OCI-LY7 (cell line): ENCODE data around the gene SLC5A10. TPM values are rescaled to one million over a fixed set of nuclear protein-coding genes. Genes with fewer than 3 reads are reported as not detected.
"Not testable (repeated sequence)": the region's sequence is repeated elsewhere in the genome, so short reads cannot be mapped to it uniquely, and the experiment has no call there.

Source experiments
- BruUV-seq: library from RNA; stranded (reverse); fragments of 400-500 nt; replicated peaks from 2 replicates; lab custom pipeline; 2021; lab: Mats Ljungman, UMichigan
- CTCF ChIA-PET: fragments of 300-600 bp; sonication (Branson Sonifier 250); formaldehyde crosslinking; loops from one replicate; lab custom pipeline; 2022; ENCODE audit warnings: antibody characterized with exemption; ENCODE audit not compliant: unreplicated experiment; lab: Charles Lee
- POLR2A ChIA-PET: fragments of 300-600 bp; sonication (Branson Sonifier 250); formaldehyde crosslinking; loops from one replicate; lab custom pipeline; 2022; ENCODE audit warnings: antibody characterized with exemption; lab: Charles Lee
- DNase-seq: peaks from one replicate; pipeline ENCODE4 v3.0.0-alpha.2; 2015; ENCODE audit warnings: low spot score
- H2AFZ ChIP-seq: fragments of 200-600 bp; sonication (generic), shearing (Covaris generic); 2 replicates; pipeline ENCODE4 v1.6.1; 2014; ENCODE audit warnings: mild to moderate bottlenecking, antibody characterized with exemption, low read length, moderate library complexity
- H3K27ac ChIP-seq: fragments of 200-600 bp; sonication (generic); 2 replicates; pipeline ENCODE4 v1.5.1; 2014; ENCODE audit warnings: mixed run types, low read depth, mild to moderate bottlenecking, moderate library complexity, low read length, inconsistent platforms; ENCODE audit not compliant: poor library complexity, severe bottlenecking
- H3K36me3 ChIP-seq: fragments of 200-600 bp; sonication (generic); 2 replicates; pipeline ENCODE4 v1.6.1; 2014; ENCODE audit warnings: mild to moderate bottlenecking, antibody characterized with exemption, low read length, moderate library complexity, mixed read lengths; ENCODE audit not compliant: insufficient read depth
- H3K4me1 ChIP-seq: fragments of 200-600 bp; sonication (generic); 2 replicates; pipeline ENCODE4 v1.5.1; 2014; ENCODE audit warnings: mild to moderate bottlenecking, low read length; ENCODE audit not compliant: insufficient read depth, poor library complexity, severe bottlenecking
- H3K4me2 ChIP-seq: fragments of 200-600 bp; sonication (generic); 2 replicates; pipeline ENCODE4 v1.6.1; 2014; ENCODE audit warnings: mild to moderate bottlenecking, low read length
- H3K4me3 ChIP-seq: fragments of 200-600 bp; sonication (generic); 2 replicates; pipeline ENCODE4 v1.5.1; 2014; ENCODE audit warnings: mild to moderate bottlenecking, low read depth, low read length; ENCODE audit not compliant: poor library complexity, severe bottlenecking
- H3K79me2 ChIP-seq: fragments of 200-600 bp; sonication (generic); 2 replicates; pipeline ENCODE4 v1.6.1; 2016; ENCODE audit warnings: low read depth, mild to moderate bottlenecking, low read length, moderate library complexity, mixed read lengths; ENCODE audit not compliant: insufficient read depth
- H3K9me2 ChIP-seq: fragments of 200-600 bp; sonication (generic); 2 replicates; pipeline ENCODE4 v1.6.1; 2016; ENCODE audit warnings: mild to moderate bottlenecking, low read length, mixed read lengths; ENCODE audit not compliant: insufficient read depth
- H3K9me3 ChIP-seq: fragments of 200-600 bp; sonication (generic); 2 replicates; pipeline ENCODE4 v1.6.1; 2014; ENCODE audit warnings: mild to moderate bottlenecking, mixed run types, low read length, mixed read lengths
- H4K20me1 ChIP-seq: fragments of 200-600 bp; sonication (generic); 2 replicates; pipeline ENCODE4 v1.6.1; 2014; ENCODE audit warnings: mild to moderate bottlenecking, antibody characterized with exemption, low read length, moderate library complexity, mixed read lengths; ENCODE audit not compliant: insufficient read depth
- EZH2phosphoT487 ChIP-seq: fragments of 200-600 bp; sonication (generic); IDR thresholded peaks from 2 replicates; pipeline ENCODE4 v1.6.1; 2018; ENCODE audit warnings: low read depth, borderline replicate concordance, mild to moderate bottlenecking, mixed run types, antibody characterized with exemption, low read length, moderate library complexity, mixed read lengths
- intact Hi-C: fragments of 100-400 bp; cut with micrococcal nuclease; formaldehyde crosslinking; loops from one replicate; pipeline ENCODE4 v1.10.0; 2022; ENCODE audit not compliant: unreplicated experiment
- total RNA-seq, 2 experiments: library from RNA; depleted of rRNA in 1 of 2; stranded (reverse); fragments of >200 nt in 1 of 2; shearing (Covaris generic) in 1 of 2; gene quantifications; 2 replicates each; pipeline ENCODE4 v1.2.3, GENCODE V29; 2014 to 2022
- TF ChIP-seq, protein P1 (sequence below): fragments of 200-600 bp; sonication (generic); conservative IDR thresholded peaks from 2 replicates; pipeline ENCODE4 v1.5.1; 2014; ENCODE audit warnings: mild to moderate bottlenecking, antibody characterized with exemption, low read length, moderate library complexity, mixed read lengths

The SLC5A10 gene
- total RNA-seq, 2 experiments from 2014 or later, result not detected

DNA sequence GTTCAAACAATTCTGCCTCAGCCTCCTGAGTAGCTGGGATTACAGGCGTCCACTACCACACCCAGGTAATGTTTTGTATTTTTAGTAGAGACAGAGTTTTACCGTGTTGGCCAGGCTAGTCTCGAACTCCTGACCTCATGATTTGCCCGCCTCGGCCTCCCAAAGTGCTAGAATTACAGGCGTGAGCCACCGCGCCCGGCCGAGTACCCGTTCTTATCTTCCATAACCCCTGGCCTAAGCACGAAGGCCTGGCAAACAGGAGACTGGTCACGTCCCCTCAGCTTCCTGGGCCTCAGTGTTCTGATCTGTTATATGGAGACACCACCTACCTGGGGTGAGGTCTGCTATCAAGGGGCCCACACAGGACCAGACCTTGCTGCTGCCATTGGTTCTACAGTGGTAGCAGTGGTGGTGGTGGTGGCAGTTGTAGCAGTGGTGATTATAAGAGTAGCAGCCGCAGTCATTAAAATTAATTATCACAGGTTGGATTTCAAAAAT is 1.3 kb downstream of the SLC5A10 start:
- no peak for DNase-seq
- H3K27ac ChIP-seq, result no peak overlapping the region
- no peaks in the 10 kb centered on the region for H3K9me2 ChIP-seq
- CTCF ChIA-PET, result no interaction called here
- H3K79me2 ChIP-seq, result no peaks in the 10 kb centered on the region
- BruUV-seq, result no TSS peak
- H2AFZ ChIP-seq, result no peak overlapping the region
- no peak overlapping the region for H3K4me2 ChIP-seq
- H4K20me1 ChIP-seq, result no peaks in the 10 kb centered on the region
- no peaks in the 10 kb centered on the region for H3K9me3 ChIP-seq
- H3K36me3 ChIP-seq, result no peaks in the 10 kb centered on the region
- no peak overlapping the region for H3K4me3 ChIP-seq
- intact Hi-C loops, result no loop called here
- no peak for TF ChIP-seq EZH2phosphoT487
- TF ChIP-seq, protein P1, sequence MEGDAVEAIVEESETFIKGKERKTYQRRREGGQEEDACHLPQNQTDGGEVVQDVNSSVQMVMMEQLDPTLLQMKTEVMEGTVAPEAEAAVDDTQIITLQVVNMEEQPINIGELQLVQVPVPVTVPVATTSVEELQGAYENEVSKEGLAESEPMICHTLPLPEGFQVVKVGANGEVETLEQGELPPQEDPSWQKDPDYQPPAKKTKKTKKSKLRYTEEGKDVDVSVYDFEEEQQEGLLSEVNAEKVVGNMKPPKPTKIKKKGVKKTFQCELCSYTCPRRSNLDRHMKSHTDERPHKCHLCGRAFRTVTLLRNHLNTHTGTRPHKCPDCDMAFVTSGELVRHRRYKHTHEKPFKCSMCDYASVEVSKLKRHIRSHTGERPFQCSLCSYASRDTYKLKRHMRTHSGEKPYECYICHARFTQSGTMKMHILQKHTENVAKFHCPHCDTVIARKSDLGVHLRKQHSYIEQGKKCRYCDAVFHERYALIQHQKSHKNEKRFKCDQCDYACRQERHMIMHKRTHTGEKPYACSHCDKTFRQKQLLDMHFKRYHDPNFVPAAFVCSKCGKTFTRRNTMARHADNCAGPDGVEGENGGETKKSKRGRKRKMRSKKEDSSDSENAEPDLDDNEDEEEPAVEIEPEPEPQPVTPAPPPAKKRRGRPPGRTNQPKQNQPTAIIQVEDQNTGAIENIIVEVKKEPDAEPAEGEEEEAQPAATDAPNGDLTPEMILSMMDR, result no peak
- no peaks in the 10 kb centered on the region for H3K4me1 ChIP-seq
- POLR2A ChIA-PET, result no interaction called here

DNA sequence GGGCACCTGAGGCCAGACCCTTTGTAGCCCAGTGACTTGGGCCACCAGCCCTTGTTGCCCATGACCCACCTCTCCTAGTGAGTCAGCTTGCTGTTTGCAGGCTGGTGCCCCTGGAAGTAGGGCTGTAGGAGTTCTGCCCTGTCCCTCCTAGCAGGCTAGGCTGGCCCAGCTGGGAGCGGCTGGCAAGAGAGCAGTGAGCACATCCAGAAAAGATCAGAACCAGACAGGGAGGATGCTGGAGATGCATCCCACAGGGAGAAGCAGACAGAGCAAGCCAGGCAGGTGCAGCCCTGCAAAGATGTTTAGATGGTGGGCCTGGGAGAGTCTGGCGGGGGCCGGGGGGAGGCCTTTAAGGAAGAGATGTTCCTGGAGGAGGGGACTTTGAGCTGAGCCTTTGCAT is 2.4 kb downstream of the SLC5A10 start:
- no TSS peak for BruUV-seq
- DNase-seq, result no peak
- Histone ChIP-seq H3K4me2 (no peak overlapping the region), H2AFZ (no peak overlapping the region), H3K27ac (no peak overlapping the region), H4K20me1 (no peaks in the 10 kb centered on the region), H3K4me3 (no peak overlapping the region), H3K36me3 (no peaks in the 10 kb centered on the region), H3K4me1 (no peaks in the 10 kb centered on the region), H3K9me3 (no peaks in the 10 kb centered on the region), H3K79me2 (no peaks in the 10 kb centered on the region), H3K9me2 (no peaks in the 10 kb centered on the region)
- intact Hi-C loops, result no loop called here
- ChIA-PET POLR2A (interaction anchor here (0.7 to 1.5 kb wide), 2 partner anchors 16 to 18 kb away, joined by 3 to 4 read pairs; no protein-coding TSS in a partner anchor), CTCF (no interaction called here)
- TF ChIP-seq EZH2phosphoT487, result no peak
- TF ChIP-seq, protein P1, result no peak

DNA sequence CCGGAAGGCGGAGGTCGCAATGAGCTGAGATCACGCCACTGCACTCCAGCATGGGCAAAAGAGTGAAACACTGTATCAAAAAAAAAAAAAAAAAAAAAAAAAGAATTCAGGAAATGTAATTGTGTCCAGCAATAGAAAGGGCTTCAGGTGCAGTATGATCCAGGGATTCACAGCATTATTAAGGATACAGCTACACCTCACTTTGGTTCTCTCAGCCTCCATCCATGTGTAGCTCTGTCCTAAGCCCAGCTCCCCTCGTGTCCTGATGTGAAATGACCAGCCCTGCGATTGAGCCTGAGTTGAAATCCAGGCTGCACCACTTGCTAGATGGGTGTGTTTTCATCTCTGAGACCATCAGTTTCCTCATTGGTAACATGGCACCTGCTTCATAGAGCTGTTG is 3.0 kb downstream of the SLC5A10 start:
- Histone ChIP-seq H4K20me1 (no peaks in the 10 kb centered on the region), H3K4me3 (no peak overlapping the region), H2AFZ (no peak overlapping the region), H3K9me2 (no peaks in the 10 kb centered on the region), H3K36me3 (no peaks in the 10 kb centered on the region), H3K79me2 (no peaks in the 10 kb centered on the region), H3K9me3 (no peaks in the 10 kb centered on the region), H3K27ac (no peak overlapping the region), H3K4me1 (no peaks in the 10 kb centered on the region), H3K4me2 (no peak overlapping the region)
- no peak for TF ChIP-seq EZH2phosphoT487
- TF ChIP-seq, protein P1, result no peak
- intact Hi-C loops, result no loop called here
- POLR2A ChIA-PET, result interaction anchor here (0.7 to 1.5 kb wide), 2 partner anchors 16 to 17 kb away, joined by 3 to 4 read pairs; no protein-coding TSS in a partner anchor
- no peak for DNase-seq
- CTCF ChIA-PET, result no interaction called here
- no TSS peak for BruUV-seq

DNA sequence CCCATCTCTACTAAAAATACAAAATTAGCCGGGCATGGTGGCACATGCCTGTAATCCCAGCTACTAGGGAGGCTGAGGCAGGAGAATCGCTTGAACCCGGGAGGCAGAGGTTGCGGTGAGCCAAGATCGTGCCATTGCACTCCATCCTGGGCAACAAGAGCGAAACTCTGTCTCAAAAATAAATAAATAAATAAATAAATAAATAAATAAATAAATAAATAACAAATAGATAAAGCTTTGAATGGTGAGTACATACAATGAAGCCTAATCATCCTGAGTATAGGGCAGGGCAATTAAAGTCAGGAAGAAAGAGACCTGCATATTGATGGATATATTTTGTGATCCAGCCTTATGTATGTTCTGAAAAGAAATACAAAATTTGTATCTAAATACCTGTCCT is 4.1 kb downstream of the SLC5A10 start:
- CTCF ChIA-PET, intact Hi-C loops: not testable (repeated sequence)

More for the DNA sequence above, 4.1 kb downstream of the SLC5A10 start:
- DNase-seq, H3K4me1 ChIP-seq, H3K27ac ChIP-seq, H2AFZ ChIP-seq, H4K20me1 ChIP-seq, BruUV-seq, H3K4me2 ChIP-seq, H3K4me3 ChIP-seq, H3K36me3 ChIP-seq, H3K9me3 ChIP-seq, POLR2A ChIA-PET, H3K9me2 ChIP-seq, H3K79me2 ChIP-seq: not testable (repeated sequence)
